HEK293 (cell line): ENCODE measurements around the gene SSBP3.

Source experiments
- CTCF ChIA-PET: fragments of 350-600 bp; formaldehyde crosslinking; extraction: SDS; loops from one replicate; lab custom pipeline; 2021; ENCODE audit warnings: antibody characterized with exemption; lab: Yijun Ruan, JAX
- POLR2A ChIA-PET: fragments of 300-600 bp; formaldehyde crosslinking; extraction: SDS; loops from one replicate; lab custom pipeline; 2020; ENCODE audit warnings: antibody characterized with exemption, inconsistent platforms; lab: Yijun Ruan, JAX
- H3K27ac ChIP-seq: fragments of 200-500 bp; sonication (Bioruptor generic); 2 replicates; pipeline ENCODE4 v1.5.1; 2014; ENCODE audit warnings: low read depth, low read length, control low read depth, inconsistent platforms; ENCODE audit errors: extremely low read depth
- H3K36me3 ChIP-seq, 2 experiments: fragments of 200-500 bp in 1 of 2; sonication (Bioruptor generic) in 1 of 2; 1 replicate in 1 of 2; 2 replicates in 1 of 2; pipeline ENCODE4 v1.5.1; 2014 to 2017; ENCODE audit warnings: inconsistent platforms in 2 of 2, low read length in 2 of 2; ENCODE audit not compliant: control insufficient read depth in 2 of 2, insufficient read depth in 1 of 2
- H3K4me1 ChIP-seq: fragments of 200-500 bp; sonication (Bioruptor generic); 2 replicates; pipeline ENCODE4 v1.5.1; 2014; ENCODE audit warnings: mild to moderate bottlenecking, low read length, inconsistent platforms; ENCODE audit not compliant: control insufficient read depth, insufficient read depth
- H3K4me3 ChIP-seq: 2 replicates; pipeline ENCODE4 v1.5.1; 2011; ENCODE audit warnings: low read depth, mild to moderate bottlenecking, control low read depth, low read length, moderate library complexity
- H3K9me3 ChIP-seq: fragments of 200-500 bp; sonication (Bioruptor generic); 2 replicates; pipeline ENCODE4 v1.5.1; 2014; ENCODE audit warnings: low read depth, low read length, inconsistent platforms; ENCODE audit not compliant: control insufficient read depth, insufficient read depth
- KLF10 ChIP-seq: fragments of 450-650 bp; IDR thresholded peaks from 2 replicates; pipeline ENCODE4 v1.5.1; 2018; ENCODE audit warnings: missing biosample characterization, mild to moderate bottlenecking, missing genetic modification characterization
- SETDB1 ChIP-seq: IDR thresholded peaks from one replicate; pipeline ENCODE4 v1.6.1; 2017; ENCODE audit warnings: mild to moderate bottlenecking, low read length, moderate library complexity, mixed read lengths; ENCODE audit not compliant: insufficient read length
- YY1 ChIP-seq: fragments of 450-650 bp; formaldehyde crosslinking; IDR thresholded peaks from 2 replicates; pipeline ENCODE4 v1.5.1; 2018; ENCODE audit warnings: missing biosample characterization, missing genetic modification characterization
- ZBTB8A ChIP-seq: fragments of 450-650 bp; formaldehyde crosslinking; IDR thresholded peaks from 2 replicates; pipeline ENCODE4 v1.5.1; 2016; ENCODE audit warnings: missing biosample characterization, missing genetic modification characterization
- ZNF341 ChIP-seq: fragments of 450-650 bp; formaldehyde crosslinking; IDR thresholded peaks from 2 replicates; pipeline ENCODE4; 2016; ENCODE audit warnings: low read depth, missing biosample characterization, missing genetic modification characterization
- ZNF366 ChIP-seq: fragments of 450-650 bp; formaldehyde crosslinking; conservative IDR thresholded peaks from 2 replicates; pipeline ENCODE4 v1.5.1; 2016; ENCODE audit warnings: missing biosample characterization, missing genetic modification characterization
- ZNF394 ChIP-seq: fragments of 450-650 bp; formaldehyde crosslinking; IDR thresholded peaks from 2 replicates; pipeline ENCODE4 v1.5.1; 2016; ENCODE audit warnings: missing biosample characterization, missing genetic modification characterization, mild to moderate bottlenecking, moderate library complexity, borderline replicate concordance
- ZNF404 ChIP-seq: fragments of 450-650 bp; formaldehyde crosslinking; IDR thresholded peaks from 2 replicates; pipeline ENCODE4 v1.5.1; 2017; ENCODE audit warnings: missing biosample characterization, missing genetic modification characterization
- ZNF549 ChIP-seq: fragments of 450-650 bp; IDR thresholded peaks from 2 replicates; pipeline ENCODE4 v1.5.1; 2018; ENCODE audit warnings: missing biosample characterization, missing genetic modification characterization, mild to moderate bottlenecking, inconsistent platforms, moderate library complexity
- ZNF600 ChIP-seq: fragments of 450-650 bp; formaldehyde crosslinking; IDR thresholded peaks from 2 replicates; pipeline ENCODE4 v1.5.1; 2016; ENCODE audit warnings: missing biosample characterization, missing genetic modification characterization
- ZNF660 ChIP-seq: fragments of 450-650 bp; IDR thresholded peaks from 2 replicates; pipeline ENCODE4 v1.5.1; 2018; ENCODE audit warnings: missing biosample characterization, mild to moderate bottlenecking, missing genetic modification characterization
- ZNF830 ChIP-seq: fragments of 450-650 bp; IDR thresholded peaks from 2 replicates; pipeline ENCODE4 v1.5.0; 2018; ENCODE audit warnings: missing biosample characterization, missing genetic modification characterization, low read depth, mild to moderate bottlenecking, moderate library complexity
- TF ChIP-seq, protein P1 (sequence below): sonication (generic); formaldehyde crosslinking; IDR thresholded peaks from 2 replicates; pipeline ENCODE4 v1.8.1; 2022; ENCODE audit warnings: mild to moderate bottlenecking, moderate library complexity, missing genetic modification reagents
- TF ChIP-seq, protein P2 (sequence below): fragments of 450-650 bp; formaldehyde crosslinking; IDR thresholded peaks from 2 replicates; pipeline ENCODE4 v1.5.1; 2016; ENCODE audit warnings: missing biosample characterization, missing genetic modification characterization, borderline replicate concordance
- TF ChIP-seq, protein P3 (sequence below): fragments of 450-650 bp; formaldehyde crosslinking; IDR thresholded peaks from 2 replicates; pipeline ENCODE4 v1.5.1; 2016; ENCODE audit warnings: missing biosample characterization, missing genetic modification characterization
- TF ChIP-seq, protein P4 (sequence below): fragments of 450-650 bp; formaldehyde crosslinking; IDR thresholded peaks from 2 replicates; pipeline ENCODE4 v1.5.1; 2016; ENCODE audit warnings: missing biosample characterization, missing genetic modification characterization
- TF ChIP-seq, protein P5 (sequence below): fragments of 450-650 bp; formaldehyde crosslinking; IDR thresholded peaks from 2 replicates; pipeline ENCODE4 v1.5.1; 2016; ENCODE audit warnings: missing biosample characterization, missing genetic modification characterization

Gene SSBP3

DNA sequence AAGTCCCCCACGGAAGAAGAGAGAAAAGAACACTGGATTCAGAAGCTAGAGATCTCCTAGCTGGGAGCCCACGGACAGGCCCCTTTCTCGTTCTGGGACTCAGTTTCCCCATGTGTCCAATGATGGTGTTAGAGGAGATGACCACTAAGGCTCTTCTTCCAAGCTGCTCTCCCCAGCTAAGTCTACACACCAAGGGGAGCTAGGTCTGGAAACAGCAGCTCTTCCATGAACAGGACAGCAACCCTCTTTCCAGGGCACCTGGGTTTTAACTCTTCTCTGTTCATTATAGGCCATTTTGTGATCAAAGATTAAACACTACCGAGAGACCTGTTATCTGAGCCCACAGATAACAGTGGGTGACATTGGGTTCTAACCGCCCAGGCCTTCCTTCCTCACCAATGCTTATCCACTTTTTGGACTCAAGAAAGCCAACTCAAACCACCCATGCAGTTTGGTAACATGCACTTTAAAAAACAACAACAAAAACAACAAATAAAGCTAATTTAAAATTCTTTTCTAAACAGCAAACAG, 120.3 kb downstream of the SSBP3 start:
- Histone ChIP-seq H3K27ac (no peak overlapping the region), H3K4me3 (no peak overlapping the region), H3K9me3 (no peaks in the 10 kb centered on the region), H3K4me1 (peaks cover 10% of the 10 kb centered on the region), H3K36me3 (peaks cover 0 to 5% of the 10 kb centered on the region in 2 experiments; a peak in 1 of 3 replicates)
- peak; percentile 76 for TF ChIP-seq ZNF341 (tag by site-specific recombination)
- TF ChIP-seq ZNF830 (tag by site-specific recombination), result no peak
- TF ChIP-seq ZNF549 (tag by site-specific recombination), result peak; percentile 86
- ChIA-PET POLR2A (interaction anchor here (0.5 kb wide), 1 partner anchor 530 kb away, joined by 4 read pairs; no protein-coding TSS in a partner anchor), CTCF (interaction anchor here (1.0 kb wide), 1 partner anchor 204 kb away, joined by 4 read pairs; no protein-coding TSS in a partner anchor)

DNA sequence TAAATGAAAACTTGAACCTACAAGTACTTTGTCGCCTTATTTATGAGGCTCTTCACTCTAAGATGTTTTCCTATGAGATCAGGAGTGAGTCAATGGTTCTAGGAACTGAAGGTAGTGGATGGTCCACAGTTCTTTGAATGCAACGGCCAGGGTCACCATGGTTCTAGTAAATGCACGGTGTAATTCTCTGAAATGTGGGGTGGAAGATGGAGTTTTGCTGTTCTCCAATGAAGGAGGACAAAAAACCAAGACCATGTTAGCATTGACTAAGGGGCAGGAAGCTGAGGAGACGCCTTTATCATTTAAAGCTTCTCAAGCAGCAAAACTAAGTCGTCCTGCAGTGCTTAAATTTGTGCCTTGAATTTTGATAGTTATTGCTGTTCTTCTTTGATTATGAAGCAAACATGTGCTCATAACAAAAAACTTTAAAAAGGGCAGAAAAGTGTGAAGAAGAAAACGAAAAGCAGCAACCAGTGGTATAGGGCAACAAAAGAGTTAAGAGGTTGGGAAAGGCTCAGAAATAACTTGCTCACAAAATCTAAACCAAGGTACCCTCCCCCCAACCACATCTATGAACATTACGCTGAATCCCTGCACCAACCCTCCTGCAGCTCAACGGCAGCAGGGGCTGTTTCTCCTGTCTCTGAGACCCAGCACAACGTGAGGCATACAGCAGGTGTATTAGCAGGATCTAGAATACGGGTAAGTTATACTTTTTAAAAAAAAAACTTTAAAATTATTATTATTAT, 121.2 kb downstream of the SSBP3 start:
- TF ChIP-seq ZNF404 (tag by site-specific recombination) (no peak), SETDB1 (no peak), KLF10 (tag by site-specific recombination) (no peak), ZNF366 (tag by site-specific recombination) (no peak), ZNF660 (tag by site-specific recombination) (no peak), ZNF394 (tag by site-specific recombination) (no peak), ZNF830 (tag by site-specific recombination) (no peak), ZNF600 (no peak), YY1 (tag by site-specific recombination) (no peak), ZBTB8A (no peak)
- TF ChIP-seq, protein P1, sequence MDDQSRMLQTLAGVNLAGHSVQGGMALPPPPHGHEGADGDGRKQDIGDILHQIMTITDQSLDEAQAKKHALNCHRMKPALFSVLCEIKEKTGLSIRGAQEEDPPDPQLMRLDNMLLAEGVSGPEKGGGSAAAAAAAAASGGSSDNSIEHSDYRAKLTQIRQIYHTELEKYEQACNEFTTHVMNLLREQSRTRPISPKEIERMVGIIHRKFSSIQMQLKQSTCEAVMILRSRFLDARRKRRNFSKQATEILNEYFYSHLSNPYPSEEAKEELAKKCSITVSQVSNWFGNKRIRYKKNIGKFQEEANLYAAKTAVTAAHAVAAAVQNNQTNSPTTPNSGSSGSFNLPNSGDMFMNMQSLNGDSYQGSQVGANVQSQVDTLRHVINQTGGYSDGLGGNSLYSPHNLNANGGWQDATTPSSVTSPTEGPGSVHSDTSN, result no peak
- TF ChIP-seq, protein P2, sequence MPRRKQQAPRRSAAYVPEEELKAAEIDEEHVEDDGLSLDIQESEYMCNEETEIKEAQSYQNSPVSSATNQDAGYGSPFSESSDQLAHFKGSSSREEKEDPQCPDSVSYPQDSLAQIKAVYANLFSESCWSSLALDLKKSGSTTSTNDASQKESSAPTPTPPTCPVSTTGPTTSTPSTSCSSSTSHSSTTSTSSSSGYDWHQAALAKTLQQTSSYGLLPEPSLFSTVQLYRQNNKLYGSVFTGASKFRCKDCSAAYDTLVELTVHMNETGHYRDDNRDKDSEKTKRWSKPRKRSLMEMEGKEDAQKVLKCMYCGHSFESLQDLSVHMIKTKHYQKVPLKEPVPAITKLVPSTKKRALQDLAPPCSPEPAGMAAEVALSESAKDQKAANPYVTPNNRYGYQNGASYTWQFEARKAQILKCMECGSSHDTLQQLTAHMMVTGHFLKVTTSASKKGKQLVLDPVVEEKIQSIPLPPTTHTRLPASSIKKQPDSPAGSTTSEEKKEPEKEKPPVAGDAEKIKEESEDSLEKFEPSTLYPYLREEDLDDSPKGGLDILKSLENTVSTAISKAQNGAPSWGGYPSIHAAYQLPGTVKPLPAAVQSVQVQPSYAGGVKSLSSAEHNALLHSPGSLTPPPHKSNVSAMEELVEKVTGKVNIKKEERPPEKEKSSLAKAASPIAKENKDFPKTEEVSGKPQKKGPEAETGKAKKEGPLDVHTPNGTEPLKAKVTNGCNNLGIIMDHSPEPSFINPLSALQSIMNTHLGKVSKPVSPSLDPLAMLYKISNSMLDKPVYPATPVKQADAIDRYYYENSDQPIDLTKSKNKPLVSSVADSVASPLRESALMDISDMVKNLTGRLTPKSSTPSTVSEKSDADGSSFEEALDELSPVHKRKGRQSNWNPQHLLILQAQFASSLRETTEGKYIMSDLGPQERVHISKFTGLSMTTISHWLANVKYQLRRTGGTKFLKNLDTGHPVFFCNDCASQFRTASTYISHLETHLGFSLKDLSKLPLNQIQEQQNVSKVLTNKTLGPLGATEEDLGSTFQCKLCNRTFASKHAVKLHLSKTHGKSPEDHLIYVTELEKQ (tag by site-specific recombination), result no peak
- TF ChIP-seq, protein P3, sequence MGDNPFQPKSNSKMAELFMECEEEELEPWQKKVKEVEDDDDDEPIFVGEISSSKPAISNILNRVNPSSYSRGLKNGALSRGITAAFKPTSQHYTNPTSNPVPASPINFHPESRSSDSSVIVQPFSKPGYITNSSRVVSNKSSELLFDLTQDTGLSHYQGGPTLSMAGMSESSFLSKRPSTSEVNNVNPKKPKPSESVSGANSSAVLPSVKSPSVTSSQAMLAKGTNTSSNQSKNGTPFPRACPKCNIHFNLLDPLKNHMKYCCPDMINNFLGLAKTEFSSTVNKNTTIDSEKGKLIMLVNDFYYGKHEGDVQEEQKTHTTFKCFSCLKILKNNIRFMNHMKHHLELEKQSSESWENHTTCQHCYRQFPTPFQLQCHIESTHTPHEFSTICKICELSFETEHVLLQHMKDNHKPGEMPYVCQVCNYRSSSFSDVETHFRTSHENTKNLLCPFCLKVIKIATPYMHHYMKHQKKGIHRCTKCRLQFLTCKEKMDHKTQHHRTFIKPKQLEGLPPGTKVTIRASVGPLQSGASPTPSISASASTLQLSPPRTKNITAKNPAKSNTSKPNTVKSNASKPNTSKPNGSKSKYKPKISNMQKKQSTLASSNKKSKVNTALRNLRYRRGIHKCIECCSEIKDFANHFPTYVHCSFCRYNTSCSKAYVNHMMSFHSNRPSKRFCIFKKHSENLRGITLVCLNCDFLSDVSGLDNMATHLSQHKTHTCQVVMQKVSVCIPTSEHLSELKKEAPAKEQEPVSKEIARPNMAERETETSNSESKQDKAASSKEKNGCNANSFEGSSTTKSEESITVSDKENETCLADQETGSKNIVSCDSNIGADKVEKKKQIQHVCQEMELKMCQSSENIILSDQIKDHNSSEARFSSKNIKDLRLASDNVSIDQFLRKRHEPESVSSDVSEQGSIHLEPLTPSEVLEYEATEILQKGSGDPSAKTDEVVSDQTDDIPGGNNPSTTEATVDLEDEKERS (tag by site-specific recombination), result no peak
- TF ChIP-seq, protein P4, sequence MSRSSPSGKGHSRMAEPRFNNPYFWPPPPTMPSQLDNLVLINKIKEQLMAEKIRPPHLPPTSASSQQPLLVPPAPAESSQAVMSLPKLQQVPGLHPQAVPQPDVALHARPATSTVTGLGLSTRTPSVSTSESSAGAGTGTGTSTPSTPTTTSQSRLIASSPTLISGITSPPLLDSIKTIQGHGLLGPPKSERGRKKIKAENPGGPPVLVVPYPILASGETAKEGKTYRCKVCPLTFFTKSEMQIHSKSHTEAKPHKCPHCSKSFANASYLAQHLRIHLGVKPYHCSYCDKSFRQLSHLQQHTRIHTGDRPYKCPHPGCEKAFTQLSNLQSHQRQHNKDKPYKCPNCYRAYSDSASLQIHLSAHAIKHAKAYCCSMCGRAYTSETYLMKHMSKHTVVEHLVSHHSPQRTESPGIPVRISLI (tag by site-specific recombination), result no peak
- TF ChIP-seq, protein P5, sequence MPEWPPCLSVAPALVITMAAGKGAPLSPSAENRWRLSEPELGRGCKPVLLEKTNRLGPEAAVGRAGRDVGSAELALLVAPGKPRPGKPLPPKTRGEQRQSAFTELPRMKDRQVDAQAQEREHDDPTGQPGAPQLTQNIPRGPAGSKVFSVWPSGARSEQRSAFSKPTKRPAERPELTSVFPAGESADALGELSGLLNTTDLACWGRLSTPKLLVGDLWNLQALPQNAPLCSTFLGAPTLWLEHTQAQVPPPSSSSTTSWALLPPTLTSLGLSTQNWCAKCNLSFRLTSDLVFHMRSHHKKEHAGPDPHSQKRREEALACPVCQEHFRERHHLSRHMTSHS (tag by site-specific recombination), result no peak
- peaks cover 10% of the 10 kb centered on the region for H3K4me1 ChIP-seq
- POLR2A ChIA-PET, result interaction anchor here (1.0 kb wide), 1 partner anchor 13 kb away, joined by 4 read pairs; no protein-coding TSS in a partner anchor

More for the DNA sequence above, 121.2 kb downstream of the SSBP3 start:
- Histone ChIP-seq H3K4me3 (no peak overlapping the region), H3K9me3 (no peaks in the 10 kb centered on the region), H3K36me3 (peaks cover 0 to 14% of the 10 kb centered on the region in 2 experiments; a peak in 1 of 3 replicates), H3K27ac (no peak overlapping the region)
- CTCF ChIA-PET, result no interaction called here
